Measurements from ENCODE around the gene WDFY3.

WDFY3 gene

GRCh38 chr4:84899616-84900015 is 66.9 kb downstream of the WDFY3 start:
- no peak for TF ChIP-seq CTCF (IDR thresholded peaks at IDR 0.05; ENCODE audit: insufficient read depth, missing control alignments)
- FAIRE-seq (no peak), DNase-seq (ENCODE audit: insufficient read length, low spot score) (no peak)

- no peak for TF ChIP-seq CTCF (IDR thresholded peaks at IDR 0.05; ENCODE audit: insufficient read depth, missing control alignments)
- FAIRE-seq (no peak), DNase-seq (ENCODE audit: insufficient read length, low spot score) (no peak)
Observed at GRCh38 chr4:84897516-84897915, 69.0 kb downstream of the WDFY3 start.

GRCh38 chr4:84895283-84895682 is 71.2 kb downstream of the WDFY3 start:
- no peak for DNase-seq (ENCODE audit: insufficient read length, low spot score)
- no peak for TF ChIP-seq CTCF (IDR thresholded peaks at IDR 0.05; ENCODE audit: insufficient read depth, missing control alignments)
- FAIRE-seq: no peak

DNA sequence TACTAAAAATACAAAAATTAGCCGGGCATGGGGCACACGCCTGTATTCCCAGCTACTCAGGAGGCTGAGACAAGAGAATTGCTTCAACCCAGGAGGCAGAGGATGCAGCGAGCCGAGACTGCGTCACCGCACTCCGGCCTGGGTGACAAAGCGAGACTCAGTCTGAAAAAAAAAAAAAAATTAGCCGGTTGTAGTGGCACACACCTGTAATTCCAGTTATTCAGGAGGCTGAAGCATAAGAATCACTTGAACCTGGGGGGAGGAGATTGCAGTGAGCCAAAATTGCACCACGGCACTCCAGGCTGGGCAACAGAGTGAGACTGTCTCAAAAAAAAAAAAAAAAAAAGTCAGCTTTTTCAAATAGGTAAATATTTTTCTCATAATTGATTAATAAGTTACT is 71.9 kb downstream of the WDFY3 start:
- FAIRE-seq (no peak), DNase-seq (ENCODE audit: insufficient read length, low spot score) (no peak)
- no peak for TF ChIP-seq CTCF (IDR thresholded peaks at IDR 0.05; ENCODE audit: insufficient read depth, missing control alignments)

DNA sequence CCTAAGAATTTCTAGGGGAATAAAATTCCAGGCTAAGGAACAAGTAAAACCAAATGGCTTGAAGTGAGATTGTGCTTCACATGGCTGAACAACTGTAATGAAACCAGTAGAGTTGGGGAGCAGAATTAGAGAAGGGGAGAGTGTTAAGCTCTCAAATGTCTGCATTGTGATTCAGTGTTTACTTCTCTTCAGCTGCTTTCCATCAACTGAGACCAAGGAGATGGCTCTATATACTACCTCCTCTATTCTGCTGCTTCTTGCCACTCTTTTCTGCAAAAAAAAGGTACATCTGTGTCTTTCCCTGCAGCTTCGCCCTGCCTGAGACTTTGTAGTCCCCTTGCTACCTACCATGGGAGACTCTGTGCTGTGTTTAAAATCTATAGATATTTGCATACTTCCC is 73.5 kb downstream of the WDFY3 start:
- FAIRE-seq (no peak), DNase-seq (ENCODE audit: insufficient read length, low spot score) (no peak)
- no peak for TF ChIP-seq CTCF (IDR thresholded peaks at IDR 0.05; ENCODE audit: insufficient read depth, missing control alignments)

DNA sequence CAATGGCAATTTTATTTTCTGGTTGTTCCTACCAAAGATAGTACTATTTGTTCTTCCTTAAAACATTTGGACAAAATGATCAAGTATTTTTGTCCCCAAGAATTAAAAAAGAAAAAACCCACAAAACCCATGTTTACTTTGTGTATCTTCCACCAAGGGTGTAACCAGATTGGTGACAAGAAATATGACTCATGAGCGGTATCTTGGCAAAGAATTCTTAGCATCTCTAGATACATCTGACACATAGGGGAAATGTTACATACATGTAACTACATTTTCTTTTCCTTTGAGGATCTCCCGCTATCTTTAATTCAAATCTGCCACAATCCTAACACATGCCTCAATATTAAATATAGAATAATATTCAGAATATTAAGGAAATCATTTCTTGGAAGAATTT is 78.7 kb downstream of the WDFY3 start:
- TF ChIP-seq CTCF (IDR thresholded peaks at IDR 0.05; ENCODE audit: insufficient read depth, missing control alignments): no peak
- DNase-seq (ENCODE audit: insufficient read length, low spot score): no peak
- no peak for FAIRE-seq

- TF ChIP-seq CTCF (IDR thresholded peaks at IDR 0.05; ENCODE audit: insufficient read depth, missing control alignments): no peak
- FAIRE-seq: peak; percentile 29
- no peak for DNase-seq (ENCODE audit: insufficient read length, low spot score)
Observed at GRCh38 chr4:84879651-84880200, 86.8 kb downstream of the WDFY3 start.

Data from D721Med (cell line).